Measurements from ENCODE around the gene BID.

BID gene

DNA sequence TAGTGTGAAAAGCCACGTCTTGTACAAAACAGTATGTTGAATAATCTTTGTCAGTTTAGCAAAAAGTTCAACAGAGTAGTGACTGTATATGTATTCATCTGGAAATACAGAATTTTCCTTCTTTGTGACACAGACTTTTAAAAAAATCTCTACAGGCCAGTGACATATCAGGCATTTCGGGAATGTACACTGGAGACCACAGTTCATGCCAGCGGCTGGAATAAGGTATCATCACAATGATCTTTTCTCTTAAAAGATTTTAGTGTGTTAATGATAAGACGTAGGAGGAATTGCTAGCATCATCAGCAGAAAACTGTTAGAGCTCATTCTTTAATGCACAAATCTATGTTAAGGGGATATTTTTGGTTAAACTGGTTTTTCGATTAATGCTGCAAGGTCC, 78.3 kb downstream of the BID start:
- TF ChIP-seq, protein P1, sequence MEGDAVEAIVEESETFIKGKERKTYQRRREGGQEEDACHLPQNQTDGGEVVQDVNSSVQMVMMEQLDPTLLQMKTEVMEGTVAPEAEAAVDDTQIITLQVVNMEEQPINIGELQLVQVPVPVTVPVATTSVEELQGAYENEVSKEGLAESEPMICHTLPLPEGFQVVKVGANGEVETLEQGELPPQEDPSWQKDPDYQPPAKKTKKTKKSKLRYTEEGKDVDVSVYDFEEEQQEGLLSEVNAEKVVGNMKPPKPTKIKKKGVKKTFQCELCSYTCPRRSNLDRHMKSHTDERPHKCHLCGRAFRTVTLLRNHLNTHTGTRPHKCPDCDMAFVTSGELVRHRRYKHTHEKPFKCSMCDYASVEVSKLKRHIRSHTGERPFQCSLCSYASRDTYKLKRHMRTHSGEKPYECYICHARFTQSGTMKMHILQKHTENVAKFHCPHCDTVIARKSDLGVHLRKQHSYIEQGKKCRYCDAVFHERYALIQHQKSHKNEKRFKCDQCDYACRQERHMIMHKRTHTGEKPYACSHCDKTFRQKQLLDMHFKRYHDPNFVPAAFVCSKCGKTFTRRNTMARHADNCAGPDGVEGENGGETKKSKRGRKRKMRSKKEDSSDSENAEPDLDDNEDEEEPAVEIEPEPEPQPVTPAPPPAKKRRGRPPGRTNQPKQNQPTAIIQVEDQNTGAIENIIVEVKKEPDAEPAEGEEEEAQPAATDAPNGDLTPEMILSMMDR (IDR thresholded peaks at IDR 0.05; ENCODE audit: extremely low read depth, missing control alignments): no peak
- no peak for DNase-seq (ENCODE audit: low spot score)

DNA sequence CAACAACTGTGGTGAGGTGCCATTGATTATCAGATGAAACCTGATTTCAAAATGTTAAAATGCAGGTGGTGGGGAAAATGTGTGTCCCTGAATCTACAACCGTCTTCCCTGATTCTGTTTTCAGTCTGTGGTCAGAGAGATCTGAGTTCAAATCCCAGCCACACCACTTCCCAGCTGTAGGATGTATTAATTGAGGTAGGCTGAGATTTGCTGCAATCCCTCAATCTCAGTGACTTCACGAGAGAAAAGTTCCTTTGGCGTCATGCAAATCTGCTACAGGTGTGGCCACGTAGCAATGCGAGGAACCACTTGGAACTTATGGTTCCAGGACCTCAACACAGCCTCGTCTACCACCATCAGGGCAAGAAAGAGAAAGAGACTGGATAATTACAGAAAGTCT, 79.5 kb downstream of the BID start:
- TF ChIP-seq, protein P1 (IDR thresholded peaks at IDR 0.05; ENCODE audit: extremely low read depth, missing control alignments): no peak
- DNase-seq (ENCODE audit: low spot score): no peak

DNA sequence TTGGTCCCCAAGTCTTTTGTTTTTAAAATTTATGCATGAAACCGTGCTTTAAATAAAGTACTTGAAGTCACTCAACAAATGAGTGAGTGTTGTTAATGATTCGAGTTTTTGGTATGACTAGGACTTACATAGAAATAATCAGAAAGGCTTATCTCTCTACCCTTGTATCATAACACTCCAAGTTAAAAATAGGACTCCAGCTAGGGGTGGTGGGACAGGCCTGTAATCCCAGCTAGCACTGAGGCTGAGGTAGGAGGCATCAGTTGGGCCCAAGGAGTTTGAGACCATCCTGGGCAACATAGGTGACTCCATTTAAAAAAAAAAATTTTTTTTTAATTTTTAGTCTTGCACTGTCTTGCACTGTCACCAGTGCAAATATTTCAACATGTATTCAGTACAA, 80.1 kb downstream of the BID start:
- no peak for DNase-seq (ENCODE audit: low spot score)
- TF ChIP-seq, protein P1 (IDR thresholded peaks at IDR 0.05; ENCODE audit: extremely low read depth, missing control alignments): no peak

DNA sequence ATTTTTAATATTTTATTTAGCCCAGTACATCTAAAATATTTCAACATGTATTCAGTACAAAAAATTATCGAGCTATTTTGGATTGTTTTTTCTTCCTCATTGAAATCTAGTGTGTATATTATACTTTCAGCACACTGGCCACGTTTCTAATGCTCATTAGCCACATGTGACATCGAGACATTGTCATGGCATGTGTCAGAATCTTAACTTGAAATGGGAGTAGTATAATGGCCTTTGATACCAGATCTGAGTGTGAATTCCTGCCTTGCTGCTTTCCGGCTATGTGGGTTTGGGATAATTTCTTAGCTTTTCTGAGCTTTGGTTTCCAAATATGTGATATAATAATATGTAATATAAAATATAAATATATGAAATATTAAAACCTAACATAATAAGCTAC, 81.4 kb downstream of the BID start:
- TF ChIP-seq, protein P1 (IDR thresholded peaks at IDR 0.05; ENCODE audit: extremely low read depth, missing control alignments): no peak
- DNase-seq (ENCODE audit: low spot score): no peak

DNA sequence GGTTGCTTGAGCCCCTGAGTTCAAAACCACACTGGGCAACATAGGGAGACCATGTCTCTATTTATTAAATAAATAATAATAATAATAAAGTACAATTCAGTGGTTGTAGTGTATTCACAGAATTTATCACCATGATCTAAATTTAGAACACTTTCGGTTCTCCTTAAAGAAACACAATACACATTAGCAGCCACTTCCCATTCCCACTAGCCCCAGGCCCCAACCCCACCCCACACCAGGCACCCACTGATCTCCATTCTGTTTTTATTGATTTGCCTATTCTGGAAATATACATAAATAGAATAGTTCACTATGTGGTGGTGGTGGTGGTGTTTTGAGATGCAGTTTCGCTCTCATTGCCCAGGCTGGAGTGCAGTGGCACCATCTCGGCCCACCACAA, 90.0 kb downstream of the BID start:
- DNase-seq (ENCODE audit: low spot score): no peak
- TF ChIP-seq, protein P1 (IDR thresholded peaks at IDR 0.05; ENCODE audit: extremely low read depth, missing control alignments): no peak

All from GM20000 (cell line).